Neuron (in vitro differentiated cells): ENCODE data around the gene PLEKHA1.

Source experiments
- H2AFZ ChIP-seq: one replicate; pipeline ENCODE4 v1.6.1; 2013; ENCODE audit warnings: low read depth, mild to moderate bottlenecking, inconsistent platforms, low read length, moderate library complexity
- H3K27me3 ChIP-seq: one replicate; pipeline ENCODE4 v1.6.1; 2013; ENCODE audit warnings: low read length; ENCODE audit not compliant: insufficient read depth
- H3K36me3 ChIP-seq: one replicate; pipeline ENCODE4 v1.6.1; 2013; ENCODE audit warnings: low read length; ENCODE audit not compliant: insufficient read depth
- H3K4me1 ChIP-seq: one replicate; pipeline ENCODE4 v1.6.1; 2013; ENCODE audit warnings: low read length; ENCODE audit not compliant: insufficient read depth
- H3K4me3 ChIP-seq: 2 replicates; pipeline ENCODE4 v1.5.1; 2013; ENCODE audit warnings: mild to moderate bottlenecking, low read length, moderate library complexity
- H3K9me3 ChIP-seq: one replicate; pipeline ENCODE4 v1.6.1; 2013; ENCODE audit warnings: low read length

The PLEKHA1 gene

GRCh38 chr10:122350893-122351292 lies 23.6 kb upstream of the PLEKHA1 start:
- Histone ChIP-seq H3K36me3 (no peaks in the 10 kb centered on the region), H3K4me3 (no peak overlapping the region)

GRCh38 chr10:122352817-122353525 lies 21.5 kb upstream of the PLEKHA1 start:
- peaks cover 4% of the 10 kb centered on the region for H3K9me3 ChIP-seq
- H3K27me3 ChIP-seq, result no peaks in the 10 kb centered on the region
- H3K36me3 ChIP-seq, result no peaks in the 10 kb centered on the region
- no peak overlapping the region for H3K4me3 ChIP-seq
- peaks cover 24% of the 10 kb centered on the region for H3K4me1 ChIP-seq
- no peak overlapping the region for H2AFZ ChIP-seq

More at GRCh38 chr10:122350893-122351292, 23.6 kb upstream of the PLEKHA1 start:
- Histone ChIP-seq H3K4me1 (peaks cover 24% of the 10 kb centered on the region), H3K9me3 (no peaks in the 10 kb centered on the region), H2AFZ (no peak overlapping the region), H3K27me3 (no peaks in the 10 kb centered on the region)

GRCh38 chr10:122354383-122354782 lies 20.1 kb upstream of the PLEKHA1 start:
- no peaks in the 10 kb centered on the region for H3K27me3 ChIP-seq
- H3K4me3 ChIP-seq, result no peak overlapping the region
- H3K36me3 ChIP-seq, result no peaks in the 10 kb centered on the region
- no peak overlapping the region for H2AFZ ChIP-seq
- H3K4me1 ChIP-seq, result peaks cover 9% of the 10 kb centered on the region
- peaks cover 4% of the 10 kb centered on the region for H3K9me3 ChIP-seq

GRCh38 chr10:122357685-122358084 lies 16.8 kb upstream of the PLEKHA1 start:
- Histone ChIP-seq H2AFZ (no peak overlapping the region), H3K9me3 (peaks cover 4% of the 10 kb centered on the region), H3K27me3 (no peaks in the 10 kb centered on the region), H3K4me3 (no peak overlapping the region), H3K36me3 (no peaks in the 10 kb centered on the region), H3K4me1 (peaks cover 9% of the 10 kb centered on the region)

- H3K36me3 ChIP-seq, result no peaks in the 10 kb centered on the region
- no peak overlapping the region for H2AFZ ChIP-seq
- peaks cover 2% of the 10 kb centered on the region for H3K4me1 ChIP-seq
- no peak overlapping the region for H3K4me3 ChIP-seq
- peaks cover 4% of the 10 kb centered on the region for H3K9me3 ChIP-seq
- no peaks in the 10 kb centered on the region for H3K27me3 ChIP-seq
Measured at GRCh38 chr10:122359621-122360020, 14.9 kb upstream of the PLEKHA1 start.

- Histone ChIP-seq H3K4me1 (peaks cover 2% of the 10 kb centered on the region), H3K9me3 (peaks cover 4% of the 10 kb centered on the region), H3K4me3 (no peak overlapping the region), H3K27me3 (no peaks in the 10 kb centered on the region), H2AFZ (no peak overlapping the region), H3K36me3 (no peaks in the 10 kb centered on the region)
Measured at GRCh38 chr10:122361046-122361445, 13.5 kb upstream of the PLEKHA1 start.

GRCh38 chr10:122362031-122362592 lies 12.4 kb upstream of the PLEKHA1 start:
- H3K9me3 ChIP-seq, result peaks cover 4% of the 10 kb centered on the region
- no peaks in the 10 kb centered on the region for H3K36me3 ChIP-seq
- no peaks in the 10 kb centered on the region for H3K27me3 ChIP-seq
- no peak overlapping the region for H2AFZ ChIP-seq
- peaks cover 2% of the 10 kb centered on the region for H3K4me1 ChIP-seq
- H3K4me3 ChIP-seq, result no peak overlapping the region

GRCh38 chr10:122362621-122363020 lies 11.9 kb upstream of the PLEKHA1 start:
- peaks cover 2% of the 10 kb centered on the region for H3K4me1 ChIP-seq
- no peaks in the 10 kb centered on the region for H3K27me3 ChIP-seq
- peaks cover 2% of the 10 kb centered on the region for H3K9me3 ChIP-seq
- H3K36me3 ChIP-seq, result no peaks in the 10 kb centered on the region
- H3K4me3 ChIP-seq, result no peak overlapping the region
- H2AFZ ChIP-seq, result no peak overlapping the region

- Histone ChIP-seq H3K9me3 (no peaks in the 10 kb centered on the region), H3K36me3 (no peaks in the 10 kb centered on the region)
Measured at GRCh38 chr10:122363311-122363710, 11.2 kb upstream of the PLEKHA1 start.

GRCh38 chr10:122363722-122364463 lies 10.6 kb upstream of the PLEKHA1 start:
- H3K27me3 ChIP-seq, result no peaks in the 10 kb centered on the region
- no peaks in the 10 kb centered on the region for H3K36me3 ChIP-seq
- no peak overlapping the region for H3K4me3 ChIP-seq
- H2AFZ ChIP-seq, result no peak overlapping the region
- peaks cover 10% of the 10 kb centered on the region for H3K4me1 ChIP-seq
- H3K9me3 ChIP-seq, result no peaks in the 10 kb centered on the region

More at GRCh38 chr10:122363311-122363710, 11.2 kb upstream of the PLEKHA1 start:
- H3K27me3 ChIP-seq, result no peaks in the 10 kb centered on the region
- H2AFZ ChIP-seq, result no peak overlapping the region
- no peak overlapping the region for H3K4me3 ChIP-seq
- H3K4me1 ChIP-seq, result peaks cover 4% of the 10 kb centered on the region

GRCh38 chr10:122368502-122369254 lies 5.8 kb upstream of the PLEKHA1 start:
- Histone ChIP-seq H3K9me3 (no peaks in the 10 kb centered on the region), H3K36me3 (no peaks in the 10 kb centered on the region), H3K4me1 (peaks cover 14% of the 10 kb centered on the region), H2AFZ (no peak overlapping the region), H3K27me3 (no peaks in the 10 kb centered on the region), H3K4me3 (no peak overlapping the region)

GRCh38 chr10:122373108-122373507 lies 1.4 kb upstream of the PLEKHA1 start:
- Histone ChIP-seq H3K4me1 (peaks cover 27% of the 10 kb centered on the region), H2AFZ (no peak overlapping the region), H3K4me3 (no peak overlapping the region), H3K36me3 (no peaks in the 10 kb centered on the region), H3K9me3 (no peaks in the 10 kb centered on the region), H3K27me3 (no peaks in the 10 kb centered on the region)

GRCh38 chr10:122373721-122374120 lies 787 bp upstream of the PLEKHA1 start:
- peak overlapping the region; percentile 96 for H2AFZ ChIP-seq
- no peaks in the 10 kb centered on the region for H3K27me3 ChIP-seq
- H3K4me3 ChIP-seq, result peak overlapping the region; percentile 64
- H3K9me3 ChIP-seq, result no peaks in the 10 kb centered on the region
- no peaks in the 10 kb centered on the region for H3K36me3 ChIP-seq
- peaks cover 21% of the 10 kb centered on the region for H3K4me1 ChIP-seq
